HepG2 (cell line): Measurements from ENCODE around the gene TMEM107. TPM values are rescaled to one million over a fixed set of nuclear protein-coding genes. Genes with fewer than 3 reads are reported as not detected.
A peak's percentile ranks its signal among the peaks of the same experiment; 100 is the strongest.

Experiments
- ATAD3A ChIP-seq: sonication (generic); formaldehyde crosslinking; IDR thresholded peaks from 2 replicates; pipeline ENCODE4 v1.4.0; 2020; ENCODE audit warnings: missing genetic modification reagents
- ATM ChIP-seq: fragments of 450-650 bp; IDR thresholded peaks from 2 replicates; pipeline ENCODE4 v1.7.1; 2017; ENCODE audit warnings: mild to moderate bottlenecking, borderline replicate concordance
- CCDC6 ChIP-seq: sonication (generic); formaldehyde crosslinking; IDR thresholded peaks from 2 replicates; pipeline ENCODE4 v1.8.1; 2022; ENCODE audit warnings: mild to moderate bottlenecking, missing genetic modification reagents, moderate library complexity
- CENPX ChIP-seq: sonication (generic); formaldehyde crosslinking; IDR thresholded peaks from 2 replicates; pipeline ENCODE4 v1.9.0; 2021; ENCODE audit warnings: mild to moderate bottlenecking, missing genetic modification reagents, moderate library complexity
- DPF2 ChIP-seq: sonication (generic); formaldehyde crosslinking; IDR thresholded peaks from 2 replicates; pipeline ENCODE4 v1.4.0; 2020; ENCODE audit warnings: mild to moderate bottlenecking, low read depth, missing genetic modification reagents, borderline replicate concordance
- FOXK1 ChIP-seq: sonication (generic); formaldehyde crosslinking; IDR thresholded peaks from 2 replicates; pipeline ENCODE4 v1.4.0; 2020; ENCODE audit warnings: low read depth, missing genetic modification reagents, borderline replicate concordance
- HMG20B ChIP-seq: conservative IDR thresholded peaks from 2 replicates; pipeline ENCODE4 v1.6.1; 2016; ENCODE audit warnings: missing genetic modification reagents, missing compliant biosample characterization
- ISX ChIP-seq: sonication (generic); formaldehyde crosslinking; conservative IDR thresholded peaks from 2 replicates; pipeline ENCODE4 v1.5.0; 2020; ENCODE audit warnings: missing genetic modification reagents
- MAFF ChIP-seq: IDR thresholded peaks from 2 replicates; pipeline ENCODE4 v1.6.1; 2011; ENCODE audit warnings: low read depth, low read length, improper control_type of control experiment
- NFATC3 ChIP-seq: sonication (generic); formaldehyde crosslinking; IDR thresholded peaks from 2 replicates; pipeline ENCODE4 v1.5.1; 2020; ENCODE audit warnings: mild to moderate bottlenecking, missing genetic modification reagents
- NFIC ChIP-seq: IDR thresholded peaks from 2 replicates; pipeline ENCODE4 v1.6.1; 2012; ENCODE audit warnings: mild to moderate bottlenecking, low read length, inconsistent platforms
- NR2F6 ChIP-seq, 2 experiments: IDR thresholded peaks; 2 replicates each; pipeline ENCODE4 v1.6.1; 2016; ENCODE audit warnings: antibody characterized with exemption in 1 of 2, mild to moderate bottlenecking in 1 of 2
- PAX8 ChIP-seq: sonication (generic); formaldehyde crosslinking; IDR thresholded peaks from 2 replicates; pipeline ENCODE4 v1.8.0; 2022; ENCODE audit warnings: mild to moderate bottlenecking, missing genetic modification reagents, borderline replicate concordance
- POLR2AphosphoS2 ChIP-seq: IDR thresholded peaks from 2 replicates; pipeline ENCODE4 v1.6.1; 2011; ENCODE audit warnings: low read depth, low read length, improper control_type of control experiment
- SIX4 ChIP-seq: sonication (generic); formaldehyde crosslinking; IDR thresholded peaks from 2 replicates; pipeline ENCODE4 v1.4.0; 2020; ENCODE audit warnings: missing genetic modification reagents
- SNAI1 ChIP-seq: sonication (generic); formaldehyde crosslinking; IDR thresholded peaks from 2 replicates; pipeline ENCODE4 v1.5.0; 2020; ENCODE audit warnings: mild to moderate bottlenecking, missing genetic modification reagents, borderline replicate concordance
- ZBTB10 ChIP-seq: sonication (generic); formaldehyde crosslinking; IDR thresholded peaks from 2 replicates; pipeline ENCODE4 v1.4.0; 2020; ENCODE audit warnings: missing genetic modification reagents, borderline replicate concordance
- ZBTB7B ChIP-seq: sonication (generic); formaldehyde crosslinking; IDR thresholded peaks from 2 replicates; pipeline ENCODE4 v1.4.0; 2020; ENCODE audit warnings: missing genetic modification reagents
- ZBTB8A ChIP-seq: sonication (generic); formaldehyde crosslinking; IDR thresholded peaks from 2 replicates; pipeline ENCODE4 v1.4.0; 2020; ENCODE audit warnings: mild to moderate bottlenecking, low read depth, missing genetic modification reagents, borderline replicate concordance
- ZFX ChIP-seq: sonication (generic); formaldehyde crosslinking; IDR thresholded peaks from 2 replicates; pipeline ENCODE4 v1.4.0; 2020; ENCODE audit warnings: mild to moderate bottlenecking, low read depth, missing genetic modification reagents, moderate library complexity
- ZMYM3 ChIP-seq: sonication (generic); formaldehyde crosslinking; IDR thresholded peaks from 2 replicates; pipeline ENCODE4 v1.5.1; 2020; ENCODE audit warnings: mild to moderate bottlenecking, missing genetic modification reagents
- ZNF17 ChIP-seq: sonication (generic); formaldehyde crosslinking; IDR thresholded peaks from 2 replicates; pipeline ENCODE4 v1.5.0; 2020; ENCODE audit warnings: mild to moderate bottlenecking, missing genetic modification reagents
- ZNF274 ChIP-seq: sonication (generic); formaldehyde crosslinking; IDR thresholded peaks from 2 replicates; pipeline ENCODE4 v1.5.1; 2020; ENCODE audit warnings: mild to moderate bottlenecking, missing genetic modification reagents
- ZNF431 ChIP-seq: sonication (generic); formaldehyde crosslinking; IDR thresholded peaks from 2 replicates; pipeline ENCODE4 v1.9.0; 2022; ENCODE audit warnings: missing genetic modification reagents, low read depth, mild to moderate bottlenecking, borderline replicate concordance
- ZNF567 ChIP-seq: sonication (generic); formaldehyde crosslinking; IDR thresholded peaks from 2 replicates; pipeline ENCODE4 v1.8.1; 2023; ENCODE audit warnings: mild to moderate bottlenecking, missing genetic modification reagents, borderline replicate concordance
- ZNF580 ChIP-seq: IDR thresholded peaks from 2 replicates; pipeline ENCODE4 v1.6.1; 2016; ENCODE audit warnings: low read depth, borderline replicate concordance
- ZNF83 ChIP-seq: sonication (generic); formaldehyde crosslinking; IDR thresholded peaks from 2 replicates; pipeline ENCODE4 v1.4.0; 2020; ENCODE audit warnings: missing genetic modification reagents, mild to moderate bottlenecking, borderline replicate concordance
- ZSCAN21 ChIP-seq: sonication (generic); formaldehyde crosslinking; IDR thresholded peaks from 2 replicates; pipeline ENCODE4 v1.8.0; 2022; ENCODE audit warnings: mild to moderate bottlenecking, missing genetic modification reagents, moderate library complexity, borderline replicate concordance
- ZSCAN31 ChIP-seq: sonication (generic); formaldehyde crosslinking; IDR thresholded peaks from 2 replicates; pipeline ENCODE4 v1.5.0; 2020; ENCODE audit warnings: low read depth, mild to moderate bottlenecking, missing genetic modification reagents
- ZSCAN9 ChIP-seq: IDR thresholded peaks from 2 replicates; pipeline ENCODE4 v1.6.1; 2016; ENCODE audit warnings: borderline replicate concordance
- polyA plus RNA-seq, 8 experiments: library from polyadenylated mRNA; depleted of rRNA in 3 of 8; stranded (reverse) in 7 of 8; unstranded in 1 of 8; fragments of >200 nt; fragmentation: Illumina TruSeq in 4 of 8; extraction: Trizol in 4 of 8; gene quantifications; 2 replicates each; pipeline versions ENCODE4 v1.2.1 to v1.2.3, GENCODE V29; 2011 to 2016; ENCODE audit warnings: low read depth in 4 of 8, missing spikeins in 1 of 8, mixed read lengths in 1 of 8; ENCODE audit not compliant: insufficient read depth in 1 of 8
- total RNA-seq, 5 experiments: library from RNA; depleted of rRNA; stranded (reverse); fragments of >200 nt; fragmentation: Illumina TruSeq; extraction: Trizol; gene quantifications; 2 replicates each; pipeline ENCODE4 v1.2.3, GENCODE V29; 2016; ENCODE audit warnings: low read depth in 1 of 5

The TMEM107 gene
- total and polyA plus RNA-seq, 2 of the 13 experiments (the other 11 are each of a cell fraction or from before 2014, with no cell fraction given): 7.2 to 15.3 TPM

GRCh38 chr17:8189711-8190477 lies 13.7 kb upstream of the TMEM107 start, which contains the start of gene BORCS6 (continued):
- peak; percentile 54; the same call in 1 of the 2 replicates for TF ChIP-seq ZSCAN31 (CRISPR knock-in tag)
- no peak for TF ChIP-seq NFIC
- peak; percentile 68 for TF ChIP-seq ZFX (CRISPR knock-in tag)
- TF ChIP-seq ZSCAN9 (CRISPR knock-in tag): 0 out of 2 replicates have a peak, but pooled peaks have one; percentile 53
- no peak for TF ChIP-seq ZMYM3 (CRISPR knock-in tag)
- TF ChIP-seq ZNF17: no peak
- 0 out of 2 replicates have a peak, but pooled peaks have one; percentile 48 for TF ChIP-seq ZNF580 (CRISPR knock-in tag)
- TF ChIP-seq ISX (CRISPR knock-in tag): no peak
- peak; percentile 61; the same call in 1 of the 2 replicates for TF ChIP-seq ZSCAN21 (CRISPR knock-in tag)
- TF ChIP-seq PAX8 (CRISPR knock-in tag): peak; percentile 87; the same call in 1 of the 2 replicates
- no peak for TF ChIP-seq ZBTB7B (CRISPR knock-in tag)
- TF ChIP-seq ZBTB8A (CRISPR knock-in tag): 0 out of 2 replicates have a peak, but pooled peaks have one; percentile 31
- TF ChIP-seq ZNF83 (CRISPR knock-in tag): no peak
- TF ChIP-seq NR2F6 (IDR thresholded peaks at IDR 0.05): no peak
- no peak for TF ChIP-seq NR2F6 (CRISPR knock-in tag; IDR thresholded peaks at IDR 0.05)
- no peak for TF ChIP-seq CCDC6 (CRISPR knock-in tag)
- peak; percentile 32; the same call in 1 of the 2 replicates for TF ChIP-seq FOXK1
- TF ChIP-seq ZNF274: peak; percentile 31; the same call in 1 of the 2 replicates
- TF ChIP-seq CENPX (CRISPR knock-in tag): no peak
- TF ChIP-seq ZNF567 (CRISPR knock-in tag): no peak
- TF ChIP-seq SNAI1 (CRISPR knock-in tag): no peak
- TF ChIP-seq SIX4 (CRISPR knock-in tag): no peak
- TF ChIP-seq NFATC3 (CRISPR knock-in tag): no peak
- no peak for TF ChIP-seq ATM
- no peak for TF ChIP-seq POLR2AphosphoS2
- TF ChIP-seq DPF2: no peak
- no peak for TF ChIP-seq ATAD3A
- no peak for TF ChIP-seq ZNF431 (CRISPR knock-in tag)
- no peak for TF ChIP-seq MAFF
- peak; percentile 67; the same call in 1 of the 2 replicates for TF ChIP-seq ZBTB10 (CRISPR knock-in tag)
- no peak for TF ChIP-seq HMG20B (CRISPR knock-in tag)
